Panc1 (cell line): Measurements from ENCODE around the gene PLEKHM2. TPM values are rescaled to one million over a fixed set of nuclear protein-coding genes. Genes with fewer than 3 reads are reported as not detected.

ENCODE experiments used
- total RNA-seq: library from RNA; stranded (reverse); gene quantifications from one replicate; pipeline ENCODE4 v1.2.1, GENCODE V29; 2021; ENCODE audit not compliant: unreplicated experiment

PLEKHM2 gene
- total RNA-seq, 1 experiment from 2014 or later: 54.6 TPM

Other genes starting within 250 kb of the PLEKHM2 start
- gene CTRC, start 245.9 kb upstream of the PLEKHM2 start, total RNA-seq: 1.1 TPM
- 0.72 TPM for gene CELA2A, start 227.6 kb upstream of the PLEKHM2 start, total RNA-seq
- gene CELA2B, start 208.2 kb upstream of the PLEKHM2 start, total RNA-seq: not detected
- gene CASP9, start 160.1 kb upstream of the PLEKHM2 start, total RNA-seq: 7.5 TPM
- gene DNAJC16, start 157.5 kb upstream of the PLEKHM2 start, total RNA-seq: 22.0 TPM
- gene AGMAT, start 99.3 kb upstream of the PLEKHM2 start, total RNA-seq: 3.1 TPM
- 27.7 TPM for gene DDI2, start 66.9 kb upstream of the PLEKHM2 start, total RNA-seq
- 0.64 TPM for gene SLC25A34, start 51.9 kb downstream of the PLEKHM2 start, total RNA-seq
- not detected for gene TMEM82, start 58.2 kb downstream of the PLEKHM2 start, total RNA-seq
- gene FBLIM1, start 74.5 kb downstream of the PLEKHM2 start, total RNA-seq: 4.3 TPM
- gene UQCRHL, start 123.3 kb downstream of the PLEKHM2 start, total RNA-seq: 2.6 TPM
- gene SPEN, start 163.4 kb downstream of the PLEKHM2 start, total RNA-seq: 58.3 TPM